ENCODE data around the gene CYP51A1.

The CYP51A1 gene

DNA sequence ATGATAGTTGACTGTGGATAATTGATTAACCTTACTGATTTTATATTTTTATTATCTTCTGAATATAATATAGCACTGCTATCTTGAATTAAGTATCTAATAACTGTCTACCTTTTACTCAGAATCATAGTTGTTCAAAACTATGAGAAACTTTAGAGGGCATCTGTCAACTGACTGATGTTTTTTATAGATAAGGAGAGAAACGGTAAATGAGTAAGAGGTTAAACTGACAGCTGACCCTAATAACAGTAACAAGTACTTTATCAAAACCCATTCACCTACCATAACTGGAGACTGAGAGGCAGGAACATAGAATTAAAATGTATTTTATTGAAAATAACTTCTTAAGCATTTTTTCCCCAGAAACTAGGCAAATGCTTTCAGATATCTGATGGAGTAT lies 62.2 kb downstream of the CYP51A1 start:
- TF ChIP-seq, protein P1, sequence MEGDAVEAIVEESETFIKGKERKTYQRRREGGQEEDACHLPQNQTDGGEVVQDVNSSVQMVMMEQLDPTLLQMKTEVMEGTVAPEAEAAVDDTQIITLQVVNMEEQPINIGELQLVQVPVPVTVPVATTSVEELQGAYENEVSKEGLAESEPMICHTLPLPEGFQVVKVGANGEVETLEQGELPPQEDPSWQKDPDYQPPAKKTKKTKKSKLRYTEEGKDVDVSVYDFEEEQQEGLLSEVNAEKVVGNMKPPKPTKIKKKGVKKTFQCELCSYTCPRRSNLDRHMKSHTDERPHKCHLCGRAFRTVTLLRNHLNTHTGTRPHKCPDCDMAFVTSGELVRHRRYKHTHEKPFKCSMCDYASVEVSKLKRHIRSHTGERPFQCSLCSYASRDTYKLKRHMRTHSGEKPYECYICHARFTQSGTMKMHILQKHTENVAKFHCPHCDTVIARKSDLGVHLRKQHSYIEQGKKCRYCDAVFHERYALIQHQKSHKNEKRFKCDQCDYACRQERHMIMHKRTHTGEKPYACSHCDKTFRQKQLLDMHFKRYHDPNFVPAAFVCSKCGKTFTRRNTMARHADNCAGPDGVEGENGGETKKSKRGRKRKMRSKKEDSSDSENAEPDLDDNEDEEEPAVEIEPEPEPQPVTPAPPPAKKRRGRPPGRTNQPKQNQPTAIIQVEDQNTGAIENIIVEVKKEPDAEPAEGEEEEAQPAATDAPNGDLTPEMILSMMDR (IDR thresholded peaks at IDR 0.05; ENCODE audit: low read depth, low read length, missing control alignments), result no peak
- DNase-seq (ENCODE audit: low read depth), result no peak
- no peak overlapping the region for H3K4me3 ChIP-seq (ENCODE audit: low read depth, low read length)

GRCh38 chr7:92071032-92071431 lies 63.2 kb downstream of the CYP51A1 start:
- no peak for DNase-seq (ENCODE audit: low read depth)
- H3K4me3 ChIP-seq (ENCODE audit: low read depth, low read length), result no peak overlapping the region
- TF ChIP-seq, protein P1 (IDR thresholded peaks at IDR 0.05; ENCODE audit: low read depth, low read length, missing control alignments), result no peak

DNA sequence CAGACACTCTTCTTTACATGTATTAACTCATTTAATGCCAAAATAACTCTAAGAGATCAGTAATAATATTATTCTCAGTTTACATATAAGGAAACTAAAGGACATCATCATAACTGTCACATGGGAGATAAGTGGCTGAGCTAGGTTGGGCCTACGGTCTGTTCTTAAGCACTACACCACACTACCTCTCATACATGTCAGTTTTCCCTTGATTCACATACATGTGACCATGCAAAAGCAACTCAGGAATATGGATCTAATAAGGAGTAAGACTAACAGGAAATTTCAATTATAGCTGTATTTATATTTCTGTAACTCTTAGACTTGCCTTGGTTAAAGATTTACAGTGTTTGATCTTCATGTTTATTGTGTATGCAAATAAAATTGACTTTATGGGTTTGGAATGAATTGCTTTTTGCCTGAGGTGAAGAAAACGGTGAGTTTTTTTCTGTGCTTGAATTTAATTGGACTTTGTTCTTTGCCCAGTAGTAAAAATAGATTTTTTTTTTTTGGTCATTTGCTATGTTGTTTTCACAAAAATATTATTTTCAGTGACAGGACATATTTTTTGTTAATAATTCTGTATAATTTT lies 69.7 kb downstream of the CYP51A1 start:
- no peak overlapping the region for H3K4me3 ChIP-seq (ENCODE audit: low read depth, low read length)
- DNase-seq (ENCODE audit: low read depth), result no peak
- TF ChIP-seq, protein P1 (IDR thresholded peaks at IDR 0.05; ENCODE audit: low read depth, low read length, missing control alignments), result no peak
